ENCODE measurements around the gene ESR1. TPM values are rescaled to one million over a fixed set of nuclear protein-coding genes. Genes with fewer than 3 reads are reported as not detected.

ESR1 gene
- polyA plus RNA-seq, 4 donors = 0.13 to 0.55 TPM; not detected in 2

- DNase-seq (no peak), FAIRE-seq (no peak)
- Histone ChIP-seq H3K9me3 (ENCODE audit: control insufficient read depth in 2 of 2, insufficient read depth in 1 of 2, low read depth in 1 of 2, low read length in 1 of 2) (no peaks in the 10 kb centered on the region), H3K4me1 (ENCODE audit: control insufficient read depth in 3 of 3, insufficient read depth in 2 of 3, low read depth in 1 of 3, low read length in 2 of 3) (no peaks in the 10 kb centered on the region), H3K4me3 (ENCODE audit: low read depth in 1 of 3, low read length in 3 of 3) (no peak overlapping the region), H3K27ac (ENCODE audit: low read depth in 1 of 3, low read length in 2 of 3) (no peak overlapping the region), H3K36me3 (ENCODE audit: control insufficient read depth in 3 of 3, insufficient read depth in 2 of 3, low read depth in 1 of 3, low read length in 3 of 3) (no peaks in the 10 kb centered on the region), H3K27me3 (ENCODE audit: control insufficient read depth in 3 of 3, insufficient read depth in 3 of 3, low read length in 3 of 3) (no peaks in the 10 kb centered on the region)
- WGBS, 3 donors = 66 to 77% (median 76%) methylated on average over 3 of the region's 3 CpGs
Observed at GRCh38 chr6:151993364-151993763, 185.9 kb downstream of the ESR1 start.

GRCh38 chr6:151998784-151999183 is 191.3 kb downstream of the ESR1 start:
- Histone ChIP-seq H3K9me3 (ENCODE audit: control insufficient read depth in 2 of 2, insufficient read depth in 1 of 2, low read depth in 1 of 2, low read length in 1 of 2) (no peaks in the 10 kb centered on the region), H3K27me3 (ENCODE audit: control insufficient read depth in 3 of 3, insufficient read depth in 3 of 3, low read length in 3 of 3) (no peaks in the 10 kb centered on the region), H3K4me1 (ENCODE audit: control insufficient read depth in 3 of 3, insufficient read depth in 2 of 3, low read depth in 1 of 3, low read length in 2 of 3) (no peaks in the 10 kb centered on the region), H3K4me3 (ENCODE audit: low read depth in 1 of 3, low read length in 3 of 3) (no peak overlapping the region), H3K27ac (ENCODE audit: low read depth in 1 of 3, low read length in 2 of 3) (no peak overlapping the region), H3K36me3 (ENCODE audit: control insufficient read depth in 3 of 3, insufficient read depth in 2 of 3, low read depth in 1 of 3, low read length in 3 of 3) (no peaks in the 10 kb centered on the region)
- FAIRE-seq (no peak), DNase-seq (no peak)
- 90 to 100% (median 96%) methylated on average over 1 of the region's 1 CpG for WGBS, 3 donors

GRCh38 chr6:151999194-151999593 is 191.7 kb downstream of the ESR1 start:
- 84 to 92% (median 88%) methylated on average over 1 of the region's 1 CpG for WGBS, 3 donors
- Histone ChIP-seq H3K4me3 (ENCODE audit: low read depth in 1 of 3, low read length in 3 of 3) (no peak overlapping the region), H3K4me1 (ENCODE audit: control insufficient read depth in 3 of 3, insufficient read depth in 2 of 3, low read depth in 1 of 3, low read length in 2 of 3) (no peaks in the 10 kb centered on the region), H3K36me3 (ENCODE audit: control insufficient read depth in 3 of 3, insufficient read depth in 2 of 3, low read depth in 1 of 3, low read length in 3 of 3) (no peaks in the 10 kb centered on the region), H3K27ac (ENCODE audit: low read depth in 1 of 3, low read length in 2 of 3) (no peak overlapping the region), H3K27me3 (ENCODE audit: control insufficient read depth in 3 of 3, insufficient read depth in 3 of 3, low read length in 3 of 3) (no peaks in the 10 kb centered on the region), H3K9me3 (ENCODE audit: control insufficient read depth in 2 of 2, insufficient read depth in 1 of 2, low read depth in 1 of 2, low read length in 1 of 2) (no peaks in the 10 kb centered on the region)
- FAIRE-seq (no peak), DNase-seq (no peak)

- H3K4me1 ChIP-seq (ENCODE audit: control insufficient read depth in 3 of 3, insufficient read depth in 2 of 3, low read depth in 1 of 3, low read length in 2 of 3) = no peaks in the 10 kb centered on the region
- no peaks in the 10 kb centered on the region for H3K36me3 ChIP-seq (ENCODE audit: control insufficient read depth in 3 of 3, insufficient read depth in 2 of 3, low read depth in 1 of 3, low read length in 3 of 3)
- H3K9me3 ChIP-seq (ENCODE audit: control insufficient read depth in 2 of 2, insufficient read depth in 1 of 2, low read depth in 1 of 2, low read length in 1 of 2) = no peaks in the 10 kb centered on the region
- no peak overlapping the region for H3K4me3 ChIP-seq (ENCODE audit: low read depth in 1 of 3, low read length in 3 of 3)
- DNase-seq (no peak), FAIRE-seq (no peak)
- H3K27ac ChIP-seq (ENCODE audit: low read depth in 1 of 3, low read length in 2 of 3) = no peak overlapping the region
- H3K27me3 ChIP-seq (ENCODE audit: control insufficient read depth in 3 of 3, insufficient read depth in 3 of 3, low read length in 3 of 3) = no peaks in the 10 kb centered on the region
Observed at GRCh38 chr6:152001408-152001807, 193.9 kb downstream of the ESR1 start.

- DNase-seq = no peak
Observed at GRCh38 chr6:152002306-152002705, 194.8 kb downstream of the ESR1 start.

GRCh38 chr6:152004036-152004566 is 196.6 kb downstream of the ESR1 start:
- H3K27me3 ChIP-seq (ENCODE audit: control insufficient read depth in 3 of 3, insufficient read depth in 3 of 3, low read length in 3 of 3) = no peaks in the 10 kb centered on the region
- FAIRE-seq = no peak
- DNase-seq = no peak
- H3K4me1 ChIP-seq (ENCODE audit: control insufficient read depth in 3 of 3, insufficient read depth in 2 of 3, low read depth in 1 of 3, low read length in 2 of 3) = no peaks in the 10 kb centered on the region
- no peak overlapping the region for H3K4me3 ChIP-seq (ENCODE audit: low read depth in 1 of 3, low read length in 3 of 3)
- H3K27ac ChIP-seq (ENCODE audit: low read depth in 1 of 3, low read length in 2 of 3) = no peak overlapping the region
- H3K9me3 ChIP-seq (ENCODE audit: control insufficient read depth in 2 of 2, insufficient read depth in 1 of 2, low read depth in 1 of 2, low read length in 1 of 2) = no peaks in the 10 kb centered on the region
- H3K36me3 ChIP-seq (ENCODE audit: control insufficient read depth in 3 of 3, insufficient read depth in 2 of 3, low read depth in 1 of 3, low read length in 3 of 3) = no peaks in the 10 kb centered on the region
- 65 to 93% (median 87%) methylated on average over 1 of the region's 1 CpG for WGBS, 3 donors

More at GRCh38 chr6:152002306-152002705, 194.8 kb downstream of the ESR1 start:
- 56 to 77% (median 72%) methylated on average over 6 of the region's 6 CpGs for WGBS, 3 donors
- H3K36me3 ChIP-seq (ENCODE audit: control insufficient read depth in 3 of 3, insufficient read depth in 2 of 3, low read depth in 1 of 3, low read length in 3 of 3) = no peaks in the 10 kb centered on the region
- no peak for FAIRE-seq
- no peak overlapping the region for H3K27ac ChIP-seq (ENCODE audit: low read depth in 1 of 3, low read length in 2 of 3)
- no peaks in the 10 kb centered on the region for H3K9me3 ChIP-seq (ENCODE audit: control insufficient read depth in 2 of 2, insufficient read depth in 1 of 2, low read depth in 1 of 2, low read length in 1 of 2)
- H3K27me3 ChIP-seq (ENCODE audit: control insufficient read depth in 3 of 3, insufficient read depth in 3 of 3, low read length in 3 of 3) = no peaks in the 10 kb centered on the region
- no peaks in the 10 kb centered on the region for H3K4me1 ChIP-seq (ENCODE audit: control insufficient read depth in 3 of 3, insufficient read depth in 2 of 3, low read depth in 1 of 3, low read length in 2 of 3)
- no peak overlapping the region for H3K4me3 ChIP-seq (ENCODE audit: low read depth in 1 of 3, low read length in 3 of 3)

GRCh38 chr6:152004896-152005295 is 197.4 kb downstream of the ESR1 start:
- Histone ChIP-seq H3K4me1 (ENCODE audit: control insufficient read depth in 3 of 3, insufficient read depth in 2 of 3, low read depth in 1 of 3, low read length in 2 of 3) (no peaks in the 10 kb centered on the region), H3K27me3 (ENCODE audit: control insufficient read depth in 3 of 3, insufficient read depth in 3 of 3, low read length in 3 of 3) (no peaks in the 10 kb centered on the region), H3K27ac (ENCODE audit: low read depth in 1 of 3, low read length in 2 of 3) (no peak overlapping the region), H3K9me3 (ENCODE audit: control insufficient read depth in 2 of 2, insufficient read depth in 1 of 2, low read depth in 1 of 2, low read length in 1 of 2) (no peaks in the 10 kb centered on the region), H3K4me3 (ENCODE audit: low read depth in 1 of 3, low read length in 3 of 3) (no peak overlapping the region), H3K36me3 (ENCODE audit: control insufficient read depth in 3 of 3, insufficient read depth in 2 of 3, low read depth in 1 of 3, low read length in 3 of 3) (no peaks in the 10 kb centered on the region)
- 50 to 62% (median 59%) methylated on average over 3 of the region's 3 CpGs for WGBS, 3 donors
- DNase-seq (no peak), FAIRE-seq (no peak)

GRCh38 chr6:152008779-152009178 is 201.3 kb downstream of the ESR1 start:
- H3K9me3 ChIP-seq (ENCODE audit: control insufficient read depth in 2 of 2, insufficient read depth in 1 of 2, low read depth in 1 of 2, low read length in 1 of 2) = no peaks in the 10 kb centered on the region
- 55 to 67% (median 57%) methylated on average over 4 of the region's 4 CpGs for WGBS, 3 donors
- no peak for FAIRE-seq

GRCh38 chr6:152012227-152012626 is 204.7 kb downstream of the ESR1 start:
- 78 to 88% (median 86%) methylated on average over 2 of the region's 2 CpGs for WGBS, 3 donors
- Histone ChIP-seq H3K36me3 (ENCODE audit: control insufficient read depth in 3 of 3, insufficient read depth in 2 of 3, low read depth in 1 of 3, low read length in 3 of 3) (no peaks in the 10 kb centered on the region), H3K4me1 (ENCODE audit: control insufficient read depth in 3 of 3, insufficient read depth in 2 of 3, low read depth in 1 of 3, low read length in 2 of 3) (no peaks in the 10 kb centered on the region), H3K27me3 (ENCODE audit: control insufficient read depth in 3 of 3, insufficient read depth in 3 of 3, low read length in 3 of 3) (no peaks in the 10 kb centered on the region), H3K9me3 (ENCODE audit: control insufficient read depth in 2 of 2, insufficient read depth in 1 of 2, low read depth in 1 of 2, low read length in 1 of 2) (no peaks in the 10 kb centered on the region), H3K27ac (ENCODE audit: low read depth in 1 of 3, low read length in 2 of 3) (no peak overlapping the region), H3K4me3 (ENCODE audit: low read depth in 1 of 3, low read length in 3 of 3) (no peak overlapping the region)
- FAIRE-seq = no peak
- DNase-seq = no peak

More at GRCh38 chr6:152008779-152009178, 201.3 kb downstream of the ESR1 start:
- no peak for DNase-seq
- Histone ChIP-seq H3K27me3 (ENCODE audit: control insufficient read depth in 3 of 3, insufficient read depth in 3 of 3, low read length in 3 of 3) (no peaks in the 10 kb centered on the region), H3K27ac (ENCODE audit: low read depth in 1 of 3, low read length in 2 of 3) (no peak overlapping the region), H3K36me3 (ENCODE audit: control insufficient read depth in 3 of 3, insufficient read depth in 2 of 3, low read depth in 1 of 3, low read length in 3 of 3) (no peaks in the 10 kb centered on the region), H3K4me3 (ENCODE audit: low read depth in 1 of 3, low read length in 3 of 3) (no peak overlapping the region), H3K4me1 (ENCODE audit: control insufficient read depth in 3 of 3, insufficient read depth in 2 of 3, low read depth in 1 of 3, low read length in 2 of 3) (no peaks in the 10 kb centered on the region)
